Left lung (tissue), 10 donors: ENCODE measurements around the gene UNC79. TPM values are rescaled to one million over a fixed set of nuclear protein-coding genes. Genes with fewer than 3 reads are reported as not detected.

Experiments
- ATAC-seq: fragments of 200-7000 bp; cut with Tn5 transposase; one replicate; pipeline ENCODE4 v1.9.1; 2020; ENCODE audit warnings: moderate library complexity
- DNase-seq, 4 donors: peaks; one replicate each; pipeline ENCODE4 v3.0.0-alpha.2; 2013 to 2020
- H3K27ac ChIP-seq, 2 donors: fragments of 200-600 bp; sonication (generic) in 1 of 2; one replicate each; pipeline versions ENCODE4 v1.5.0 to v1.8.0; 2020 to 2021
- H3K27me3 ChIP-seq, 2 donors: fragments of 200-600 bp; sonication (generic) in 1 of 2; one replicate each; pipeline versions ENCODE4 v1.5.0 to v1.8.0; 2020 to 2021
- H3K36me3 ChIP-seq, 2 donors: fragments of 200-600 bp; sonication (generic) in 1 of 2; one replicate each; pipeline versions ENCODE4 v1.5.0 to v1.8.0; 2020 to 2021
- H3K4me1 ChIP-seq, 2 donors: fragments of 200-600 bp; one replicate each; pipeline ENCODE4 v1.8.0; 2021
- H3K4me3 ChIP-seq, 2 donors: fragments of 200-600 bp; sonication (generic) in 1 of 2; one replicate each; pipeline versions ENCODE4 v1.5.0 to v1.8.0; 2020 to 2021; ENCODE audit warnings: mild to moderate bottlenecking in 1 of 2
- H3K9me3 ChIP-seq, 2 donors: fragments of 200-600 bp; sonication (generic) in 1 of 2; one replicate each; pipeline versions ENCODE4 v1.5.0 to v1.8.0; 2020 to 2021
- CTCF ChIP-seq, 2 donors: fragments of 200-600 bp; sonication (generic) in 1 of 2; IDR thresholded peaks; one replicate each; pipeline versions ENCODE4 v1.5.0 to v1.8.0; 2021; ENCODE audit warnings: antibody characterized with exemption in 2 of 2
- intact Hi-C, 2 donors: fragments of 100-400 bp; cut with DNase I; formaldehyde crosslinking; loops; one replicate each; pipeline versions ENCODE4 v1.11.2 to v1.14.2; 2022
- polyA plus RNA-seq, 6 donors: library from polyadenylated mRNA; unstranded; fragments of 120-200 nt; gene quantifications; one replicate each; pipeline ENCODE4 v1.2.1, GENCODE V29; 2013; ENCODE audit not compliant: insufficient read length in 6 of 6
- total RNA-seq, 2 donors: library from RNA; stranded (reverse); fragmentation: NEBNext Ultra II Directional; extraction: Animal tissue kit (Norgen Biotek cat#: 25700); gene quantifications; one replicate each; pipeline ENCODE4 v1.2.1, GENCODE V29; 2021
- donor health status: DM: no; HTN: yes; CAD: no.
- donor health status: DM: no; HTN: no; CAD: no.

Gene UNC79
- total and polyA plus RNA-seq, 8 donors: 0.13 to 0.65 (median 0.46) TPM

- peak; percentile 41 for ATAC-seq
- intact Hi-C loops: no loop called here
- Histone ChIP-seq H3K4me3 (no peak overlapping the region), H3K36me3 (no peaks in the 10 kb centered on the region), H3K4me1 (no peaks in the 10 kb centered on the region), H3K9me3 (peaks cover 0 to 12% of the 10 kb centered on the region in 2 donors), H3K27me3 (peaks cover 21 to 59% of the 10 kb centered on the region in 2 donors), H3K27ac (no peak overlapping the region)
- TF ChIP-seq CTCF (IDR thresholded peaks at IDR 0.05): no peak
- DNase-seq: peak in 3 of 4 donors; percentile 13 to 54 (median 13)
Observed at GRCh38 chr14:93431036-93431670, 414 bp downstream of the UNC79 start.

- intact Hi-C loops: no loop called here
- Histone ChIP-seq H3K4me3 (no peak overlapping the region), H3K9me3 (no peaks in the 10 kb centered on the region), H3K4me1 (no peaks in the 10 kb centered on the region), H3K36me3 (no peaks in the 10 kb centered on the region), H3K27ac (no peak overlapping the region), H3K27me3 (no peaks in the 10 kb centered on the region)
- ATAC-seq (no peak), DNase-seq (no peak)
- TF ChIP-seq CTCF (IDR thresholded peaks at IDR 0.05): no peak
Observed at GRCh38 chr14:93454224-93454623, 23.5 kb downstream of the UNC79 start.

- ATAC-seq (no peak), DNase-seq (no peak)
- Histone ChIP-seq H3K9me3 (no peaks in the 10 kb centered on the region), H3K27me3 (no peaks in the 10 kb centered on the region), H3K4me3 (no peak overlapping the region), H3K36me3 (no peaks in the 10 kb centered on the region), H3K27ac (no peak overlapping the region), H3K4me1 (no peaks in the 10 kb centered on the region)
- intact Hi-C loops: no loop called here
- TF ChIP-seq CTCF (IDR thresholded peaks at IDR 0.05): no peak
Observed at GRCh38 chr14:93456356-93456755, 25.6 kb downstream of the UNC79 start.

GRCh38 chr14:93458234-93458633, 27.5 kb downstream of the UNC79 start:
- no peaks in the 10 kb centered on the region for H3K36me3 ChIP-seq
- no peaks in the 10 kb centered on the region for H3K27me3 ChIP-seq
- no peaks in the 10 kb centered on the region for H3K9me3 ChIP-seq
- TF ChIP-seq CTCF (IDR thresholded peaks at IDR 0.05): no peak
- H3K4me1 ChIP-seq: no peaks in the 10 kb centered on the region
- no peak overlapping the region for H3K4me3 ChIP-seq
- intact Hi-C loops: no loop called here
- DNase-seq (no peak), ATAC-seq (no peak)
- H3K27ac ChIP-seq: no peak overlapping the region

- intact Hi-C loops: no loop called here
Observed at GRCh38 chr14:93462479-93462878, 31.7 kb downstream of the UNC79 start.

More at GRCh38 chr14:93462479-93462878, 31.7 kb downstream of the UNC79 start:
- H3K4me1 ChIP-seq: no peaks in the 10 kb centered on the region
- ATAC-seq (no peak), DNase-seq (no peak)
- H3K27me3 ChIP-seq: no peaks in the 10 kb centered on the region
- no peaks in the 10 kb centered on the region for H3K9me3 ChIP-seq
- H3K4me3 ChIP-seq: no peak overlapping the region
- H3K27ac ChIP-seq: no peak overlapping the region
- no peaks in the 10 kb centered on the region for H3K36me3 ChIP-seq
- TF ChIP-seq CTCF (IDR thresholded peaks at IDR 0.05): no peak
